Measurements from ENCODE around the gene CHST9. TPM values are rescaled to one million over a fixed set of nuclear protein-coding genes. Genes with fewer than 3 reads are reported as not detected.
A peak's percentile ranks its signal among the peaks of the same experiment; 100 is the strongest.

Gene CHST9
- total and polyA plus RNA-seq, 10 of the 15 experiments (the other 5 are each of a cell fraction or from before 2014, with no cell fraction given): 0.34 TPM; not detected in 9

GRCh38 chr18:27022477-27022876 lies 162.6 kb downstream of the CHST9 start:
- POLR2A ChIA-PET: no interaction called here
- H3K27me3 ChIP-seq (replicated peaks in 1 of 2; ENCODE audit: control insufficient read depth in 2 of 2, insufficient read depth in 2 of 2, low read length in 1 of 2): no peaks in the 10 kb centered on the region
- H3K27ac ChIP-seq (ENCODE audit: control insufficient read depth, insufficient read depth): no peak overlapping the region
- intact Hi-C loops (cut with micrococcal nuclease; ENCODE audit: unreplicated experiment): no loop called here
- SMC1A ChIA-PET (ENCODE audit: uncharacterized antibody, unreplicated experiment): no interaction called here
- BruUV-seq (replicated peaks): no TSS peak
- H4K20me1 ChIP-seq (ENCODE audit: control insufficient read depth, insufficient read depth): no peaks in the 10 kb centered on the region
- H3K4me3 ChIP-seq: no peak overlapping the region
- in situ Hi-C loops (cut with MboI): no loop called here
- no peaks in the 10 kb centered on the region for H3K36me3 ChIP-seq (ENCODE audit: control insufficient read depth in 2 of 2, insufficient read depth in 2 of 2, low read length in 1 of 2)
- FAIRE-seq (no peak), ATAC-seq (no peak), DNase-seq (ENCODE audit: low read depth, low spot score) (no peak)
- H3K9me3 ChIP-seq (replicated peaks; ENCODE audit: control insufficient read depth, insufficient read depth, low read length): no peaks in the 10 kb centered on the region
- no peaks in the 10 kb centered on the region for H3K4me1 ChIP-seq (ENCODE audit: control insufficient read depth, insufficient read depth, low read length)
- no peak overlapping the region for H3K4me2 ChIP-seq (ENCODE audit: control insufficient read depth, insufficient read depth)
- H3K79me2 ChIP-seq (ENCODE audit: control insufficient read depth, insufficient read depth, low read length): no peaks in the 10 kb centered on the region
- RAD21 ChIA-PET (ENCODE audit: unreplicated experiment): no interaction called here
- 17% methylated on average over 3 of the region's 3 CpGs for WGBS (ENCODE audit: insufficient coverage, insufficient replicate concordance, low lambda C conversion rate, missing lambda C conversion rate)
- CTCF ChIA-PET: interaction anchor here (1.9 kb wide), 1 partner anchor 12 kb away, joined by 6 read pairs; no protein-coding TSS in a partner anchor
- no peak for TF ChIP-seq ZNF207 (IDR thresholded peaks at IDR 0.05; ENCODE audit: borderline replicate concordance)
- no peak overlapping the region for H2AFZ ChIP-seq (ENCODE audit: control insufficient read depth, low read depth, low read length)
- H3K9ac ChIP-seq (ENCODE audit: control insufficient read depth, insufficient read depth, low read length): no peak overlapping the region

GRCh38 chr18:27017901-27018500 lies 167.1 kb downstream of the CHST9 start:
- ChIA-PET CTCF (interaction anchor here (0.8 to 2.1 kb wide), 11 partner anchors 9 to 587 kb away, joined by 3 to 9 read pairs (median 4); no protein-coding TSS in a partner anchor), POLR2A (no interaction called here), SMC1A (ENCODE audit: uncharacterized antibody, unreplicated experiment) (interaction anchor here (0.8 to 1.6 kb wide), 4 partner anchors 283 to 589 kb away, joined by 3 to 7 read pairs (median 4); no protein-coding TSS in a partner anchor), RAD21 (ENCODE audit: unreplicated experiment) (interaction anchor here (0.8 to 1.6 kb wide), 6 partner anchors 145 to 587 kb away, joined by 3 to 7 read pairs (median 4); no protein-coding TSS in a partner anchor)
- no peaks in the 10 kb centered on the region for H4K20me1 ChIP-seq (ENCODE audit: control insufficient read depth, insufficient read depth)
- intact Hi-C loops (cut with micrococcal nuclease; ENCODE audit: unreplicated experiment): loop anchor here (1.0 to 5.0 kb wide), 2 partner anchors 279 to 581 kb away; no protein-coding TSS in a partner anchor
- H3K4me3 ChIP-seq: no peak overlapping the region
- no peak overlapping the region for H3K4me2 ChIP-seq (ENCODE audit: control insufficient read depth, insufficient read depth)
- no peak overlapping the region for H3K9ac ChIP-seq (ENCODE audit: control insufficient read depth, insufficient read depth, low read length)
- BruUV-seq (replicated peaks): no TSS peak
- 77% methylated on average over 2 of the region's 2 CpGs for WGBS (ENCODE audit: insufficient coverage, insufficient replicate concordance, low lambda C conversion rate, missing lambda C conversion rate)
- no peak overlapping the region for H2AFZ ChIP-seq (ENCODE audit: control insufficient read depth, low read depth, low read length)
- H3K27me3 ChIP-seq (replicated peaks in 1 of 2; ENCODE audit: control insufficient read depth in 2 of 2, insufficient read depth in 2 of 2, low read length in 1 of 2): no peaks in the 10 kb centered on the region
- DNase-seq (ENCODE audit: low read depth, low spot score) (no peak), ATAC-seq (peak; percentile 66), FAIRE-seq (no peak)
- no peaks in the 10 kb centered on the region for H3K36me3 ChIP-seq (ENCODE audit: control insufficient read depth in 2 of 2, insufficient read depth in 2 of 2, low read length in 1 of 2)
- no peak overlapping the region for H3K27ac ChIP-seq (ENCODE audit: control insufficient read depth, insufficient read depth)
- no peaks in the 10 kb centered on the region for H3K79me2 ChIP-seq (ENCODE audit: control insufficient read depth, insufficient read depth, low read length)
- no peaks in the 10 kb centered on the region for H3K9me3 ChIP-seq (replicated peaks; ENCODE audit: control insufficient read depth, insufficient read depth, low read length)
- no peaks in the 10 kb centered on the region for H3K4me1 ChIP-seq (ENCODE audit: control insufficient read depth, insufficient read depth, low read length)
- in situ Hi-C loops (cut with MboI): no loop called here
- TF ChIP-seq TBL1XR1 (IDR thresholded peaks at IDR 0.05; ENCODE audit: low read depth, low read length) (no peak), POU2F2 (IDR thresholded peaks at IDR 0.05; ENCODE audit: borderline replicate concordance, low read depth, low read length) (no peak), SRF (IDR thresholded peaks at IDR 0.05; ENCODE audit: low read depth in 2 of 2, low read length in 2 of 2) (no peak), RAD21 (IDR thresholded peaks at IDR 0.05; ENCODE audit: insufficient read depth, low read depth, low read length) (peak; percentile 82), CREM (IDR thresholded peaks at IDR 0.05; ENCODE audit: low read depth) (no peak), FOXK2 (IDR thresholded peaks at IDR 0.05) (no peak), STAT1 (conservative IDR thresholded peaks at IDR 0.05) (no peak), MTA3 (IDR thresholded peaks at IDR 0.05; ENCODE audit: borderline replicate concordance, low read length) (no peak), MAX (IDR thresholded peaks at IDR 0.05; ENCODE audit: low read depth, low read length) (no peak), CTCF (IDR thresholded peaks at IDR 0.05 in 2 of 3, conservative IDR thresholded peaks at IDR 0.05 in 1 of 3; ENCODE audit: control insufficient read depth in 2 of 3, extremely low read depth in 1 of 3, insufficient read depth in 1 of 3, low read depth in 3 of 3, low read length in 3 of 3) (peak; percentile 47 to 54 (median 54); a peak in 5 of 6 replicates), CHD1 (IDR thresholded peaks at IDR 0.05; ENCODE audit: low read depth, low read length) (no peak), USF1 (IDR thresholded peaks at IDR 0.05; ENCODE audit: borderline replicate concordance, extremely low read length, insufficient read depth, low read depth, low read length) (no peak), SIX5 (IDR thresholded peaks at IDR 0.05; ENCODE audit: low read depth, low read length, severe bottlenecking) (no peak)

All from GM12878 (cell line).